ENCODE data around the gene ITPA. TPM values are rescaled to one million over a fixed set of nuclear protein-coding genes. Genes with fewer than 3 reads are reported as not detected.

The ITPA gene
- total and polyA plus RNA-seq, 2 of the 4 experiments (the other 2 are of a cell fraction), result 32.4 to 49.0 TPM

DNA sequence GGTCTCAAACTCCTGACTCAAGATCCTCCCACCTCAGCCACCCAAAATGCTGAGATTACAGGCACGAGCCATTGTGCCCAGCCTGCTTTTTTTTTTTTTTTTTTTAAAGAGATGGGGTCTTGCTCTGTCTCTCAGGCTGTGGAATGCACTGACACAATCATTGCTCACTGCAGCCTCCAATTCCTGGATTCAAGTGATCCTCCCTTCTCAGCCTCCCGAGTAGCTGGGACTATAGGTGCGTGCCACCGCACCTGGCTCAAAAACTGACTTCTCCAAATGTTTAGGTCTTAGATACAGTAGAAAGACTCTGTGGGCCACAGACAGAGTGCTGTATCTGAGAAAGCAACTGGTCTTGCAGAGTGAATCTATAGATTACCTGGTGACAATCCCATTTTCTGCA lies 60.8 kb downstream of the ITPA start:
- H2BK15ac ChIP-seq (ENCODE audit: low read depth, low read length), result no peak overlapping the region
- WGBS, 2 experiments (ENCODE audit: extremely low coverage in 2 of 2, insufficient read length in 1 of 2), result 100% methylated on average over 1 of the region's 4 CpGs; no CpG with 5 or more reads in 1 of the 2 experiments
- no peak overlapping the region for H2BK120ac ChIP-seq (ENCODE audit: low read depth, low read length)

More for the DNA sequence above, 60.8 kb downstream of the ITPA start:
- H4K8ac ChIP-seq (ENCODE audit: low read depth in 2 of 2, low read length in 2 of 2), result no peak overlapping the region
- no peak overlapping the region for H3K18ac ChIP-seq (ENCODE audit: low read depth, low read length)
- no peak overlapping the region for H3K4ac ChIP-seq (ENCODE audit: low read depth, low read length)
- no peak overlapping the region for H4K91ac ChIP-seq (ENCODE audit: insufficient read depth, low read depth, low read length)
- ATAC-seq (ENCODE audit: low read depth), result no peak
- H2AK9ac ChIP-seq (replicated peaks; ENCODE audit: low read depth, low read length, poor library complexity), result no peak overlapping the region
- in situ Hi-C loops (cut with MboI; ENCODE audit: low sequenced_read_pairs) (no loop called here), intact Hi-C loops (cut with micrococcal nuclease) (no loop called here), dilution Hi-C loops (cut with HindIII; ENCODE audit: low sequenced_read_pairs, unreplicated experiment) (no loop called here)
- no peak overlapping the region for H3K14ac ChIP-seq (replicated peaks; ENCODE audit: low read depth, low read length)
- no peak overlapping the region for H4K5ac ChIP-seq (ENCODE audit: low read depth, low read length)
- BruUV-seq (replicated peaks), result no TSS peak
- no peak overlapping the region for H2AK5ac ChIP-seq (ENCODE audit: low read depth, low read length)
- H3K23ac ChIP-seq (ENCODE audit: low read depth, low read length), result no peak overlapping the region
- ChIA-PET CTCF (interaction anchor here (0.7 kb wide), 1 partner anchor 161 kb away, joined by 3 read pairs; no protein-coding TSS in a partner anchor), POLR2A (ENCODE audit: unreplicated experiment) (no interaction called here)
- H3K9ac ChIP-seq (ENCODE audit: low read depth, low read length), result no peak overlapping the region
- no peaks in the 10 kb centered on the region for H3K79me1 ChIP-seq (ENCODE audit: low read depth in 1 of 2, low read length in 2 of 2)
- no peaks in the 10 kb centered on the region for H4K20me1 ChIP-seq (ENCODE audit: insufficient read depth, low read length)
- no peak overlapping the region for H3K4me2 ChIP-seq (ENCODE audit: low read depth, low read length)
- peaks cover 25% of the 10 kb centered on the region for H3K36me3 ChIP-seq (ENCODE audit: control insufficient read depth, insufficient read depth, low read length)
- H3K4me1 ChIP-seq (ENCODE audit: control insufficient read depth, insufficient read depth, low read length), result no peaks in the 10 kb centered on the region
- no peak for DNase-seq
- TF ChIP-seq CHD1 (IDR thresholded peaks at IDR 0.05; ENCODE audit: low read depth, low read length), result no peak
- TF ChIP-seq, protein P1, sequence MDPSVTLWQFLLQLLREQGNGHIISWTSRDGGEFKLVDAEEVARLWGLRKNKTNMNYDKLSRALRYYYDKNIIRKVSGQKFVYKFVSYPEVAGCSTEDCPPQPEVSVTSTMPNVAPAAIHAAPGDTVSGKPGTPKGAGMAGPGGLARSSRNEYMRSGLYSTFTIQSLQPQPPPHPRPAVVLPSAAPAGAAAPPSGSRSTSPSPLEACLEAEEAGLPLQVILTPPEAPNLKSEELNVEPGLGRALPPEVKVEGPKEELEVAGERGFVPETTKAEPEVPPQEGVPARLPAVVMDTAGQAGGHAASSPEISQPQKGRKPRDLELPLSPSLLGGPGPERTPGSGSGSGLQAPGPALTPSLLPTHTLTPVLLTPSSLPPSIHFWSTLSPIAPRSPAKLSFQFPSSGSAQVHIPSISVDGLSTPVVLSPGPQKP (IDR thresholded peaks at IDR 0.05; ENCODE audit: borderline replicate concordance, low read depth, low read length), result no peak
- H2AFZ ChIP-seq (replicated peaks; ENCODE audit: low read length, poor library complexity), result no peak overlapping the region
- no peak overlapping the region for H2BK20ac ChIP-seq (ENCODE audit: low read depth, low read length)
- H3K4me3 ChIP-seq (ENCODE audit: insufficient read depth, low read depth, low read length), result no peak overlapping the region
- H3K56ac ChIP-seq (ENCODE audit: extremely low read depth, insufficient read depth, low read length), result no peak overlapping the region
- no peaks in the 10 kb centered on the region for H3K9me3 ChIP-seq (ENCODE audit: control insufficient read depth, insufficient read depth, low read length)
- no peaks in the 10 kb centered on the region for H3K9me1 ChIP-seq (ENCODE audit: insufficient read depth, low read length)
- H3K27ac ChIP-seq (ENCODE audit: insufficient read depth, low read length), result no peak overlapping the region
- H2BK5ac ChIP-seq (ENCODE audit: low read depth, low read length, poor library complexity, severe bottlenecking), result no peak overlapping the region
- no peaks in the 10 kb centered on the region for H3K27me3 ChIP-seq (ENCODE audit: control insufficient read depth, insufficient read depth, low read length)

Measured in IMR-90 (cell line).